A204.1 (cell line): ENCODE results near the gene GSTP1.
"Not testable (repeated sequence)": the region's sequence is repeated elsewhere in the genome, so short reads cannot be mapped to it uniquely, and the experiment has no call there.

Experiments
- FAIRE-seq: peaks from 2 replicates; lab custom pipeline; 2012; peaks lifted over from hg19 to GRCh38; lab: Jason Lieb, UNC

Gene GSTP1

GRCh38 chr11:67583247-67584204, at the start of gene GSTP1:
Gene GSTP1, plus strand, starts transcription at chr11:67583812. Its CDS starts 32 bp downstream, at chr11:67583844.
- no peak for FAIRE-seq

GRCh38 chr11:67534070-67534679, 49.4 kb upstream of the GSTP1 start:
- FAIRE-seq: no peak

- no peak for FAIRE-seq
These were observed 48.1 kb upstream of the GSTP1 start for GRCh38 chr11:67535561-67535960.

GRCh38 chr11:67538306-67538705, 45.3 kb upstream of the GSTP1 start:
- no peak for FAIRE-seq

- FAIRE-seq: no peak
These were observed 44.6 kb upstream of the GSTP1 start for GRCh38 chr11:67538823-67539505.

GRCh38 chr11:67539550-67539949, 44.1 kb upstream of the GSTP1 start:
- FAIRE-seq: no peak

GRCh38 chr11:67541198-67541597, 42.4 kb upstream of the GSTP1 start:
- no peak for FAIRE-seq

- FAIRE-seq: no peak
These were observed 41.4 kb upstream of the GSTP1 start for GRCh38 chr11:67542169-67542568.

- FAIRE-seq: no peak
These were observed 40.6 kb upstream of the GSTP1 start for GRCh38 chr11:67542971-67543370.

- FAIRE-seq: no peak
These were observed 40.0 kb upstream of the GSTP1 start for GRCh38 chr11:67543585-67543984.

GRCh38 chr11:67544616-67545242, 38.9 kb upstream of the GSTP1 start:
- no peak for FAIRE-seq

GRCh38 chr11:67545280-67545679, 38.3 kb upstream of the GSTP1 start:
- no peak for FAIRE-seq

GRCh38 chr11:67548112-67548511, 35.5 kb upstream of the GSTP1 start:
- FAIRE-seq: not testable (repeated sequence)

- no peak for FAIRE-seq
These were observed 35.0 kb upstream of the GSTP1 start for GRCh38 chr11:67548555-67549110.

- FAIRE-seq: no peak
These were observed 32.5 kb upstream of the GSTP1 start for GRCh38 chr11:67551127-67551526.

GRCh38 chr11:67551697-67552096, 31.9 kb upstream of the GSTP1 start:
- FAIRE-seq: not testable (repeated sequence)

GRCh38 chr11:67556244-67556643, 27.4 kb upstream of the GSTP1 start:
- FAIRE-seq: no peak

- FAIRE-seq: no peak
These were observed 25.4 kb upstream of the GSTP1 start for GRCh38 chr11:67558084-67558772.

GRCh38 chr11:67561971-67562619, 21.5 kb upstream of the GSTP1 start:
- no peak for FAIRE-seq

GRCh38 chr11:67562963-67563704, 20.5 kb upstream of the GSTP1 start:
- no peak for FAIRE-seq
